ENCODE data around the gene PAQR4. TPM values are rescaled to one million over a fixed set of nuclear protein-coding genes. Genes with fewer than 3 reads are reported as not detected.

PAQR4 gene
- total and polyA plus RNA-seq, 2 of the 13 experiments (the other 11 are each of a cell fraction or from before 2014, with no cell fraction given) = 15.9 to 24.8 TPM

DNA sequence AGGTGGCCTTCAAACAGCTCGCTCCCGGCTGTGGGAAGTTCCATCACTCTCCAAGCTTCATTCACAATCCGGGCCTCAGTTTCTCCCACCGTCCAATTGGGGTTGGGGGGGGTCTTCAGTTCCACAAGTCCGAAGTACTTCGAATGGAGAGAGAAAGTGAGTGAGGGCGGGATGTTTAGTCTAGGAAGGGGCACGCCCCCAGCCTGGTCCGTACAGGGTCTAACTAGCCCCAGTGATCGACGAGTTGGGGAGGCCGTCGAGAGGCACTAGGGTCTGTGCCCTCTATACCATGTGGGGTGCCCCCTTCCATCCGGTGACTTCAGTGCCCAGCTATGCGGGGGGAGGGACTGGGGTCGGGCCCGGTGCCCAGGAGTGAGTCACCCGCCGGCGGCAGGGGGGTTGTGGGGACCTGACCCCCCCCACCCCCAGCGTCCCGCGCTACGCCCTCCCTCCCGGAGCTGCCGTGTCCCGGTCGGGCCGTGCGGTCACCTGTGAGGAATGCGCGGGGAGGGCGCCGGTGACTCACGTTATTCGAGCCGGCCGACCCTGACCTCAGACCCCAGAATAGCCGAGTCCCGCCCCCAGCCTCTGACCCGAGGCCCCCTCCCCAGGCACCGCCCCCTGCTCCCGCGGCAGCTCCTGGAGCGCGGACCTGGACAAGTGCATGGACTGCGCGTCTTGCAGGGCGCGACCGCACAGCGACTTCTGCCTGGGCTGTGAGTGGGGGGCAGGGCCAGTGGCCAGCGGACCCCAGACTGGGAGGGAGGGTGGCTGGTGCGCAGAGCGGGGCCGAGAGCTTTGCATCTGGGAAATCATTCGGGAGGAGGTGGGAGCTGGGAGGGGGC lies 51.7 kb downstream of the PAQR4 start (continued):
- TF ChIP-seq, protein P1, sequence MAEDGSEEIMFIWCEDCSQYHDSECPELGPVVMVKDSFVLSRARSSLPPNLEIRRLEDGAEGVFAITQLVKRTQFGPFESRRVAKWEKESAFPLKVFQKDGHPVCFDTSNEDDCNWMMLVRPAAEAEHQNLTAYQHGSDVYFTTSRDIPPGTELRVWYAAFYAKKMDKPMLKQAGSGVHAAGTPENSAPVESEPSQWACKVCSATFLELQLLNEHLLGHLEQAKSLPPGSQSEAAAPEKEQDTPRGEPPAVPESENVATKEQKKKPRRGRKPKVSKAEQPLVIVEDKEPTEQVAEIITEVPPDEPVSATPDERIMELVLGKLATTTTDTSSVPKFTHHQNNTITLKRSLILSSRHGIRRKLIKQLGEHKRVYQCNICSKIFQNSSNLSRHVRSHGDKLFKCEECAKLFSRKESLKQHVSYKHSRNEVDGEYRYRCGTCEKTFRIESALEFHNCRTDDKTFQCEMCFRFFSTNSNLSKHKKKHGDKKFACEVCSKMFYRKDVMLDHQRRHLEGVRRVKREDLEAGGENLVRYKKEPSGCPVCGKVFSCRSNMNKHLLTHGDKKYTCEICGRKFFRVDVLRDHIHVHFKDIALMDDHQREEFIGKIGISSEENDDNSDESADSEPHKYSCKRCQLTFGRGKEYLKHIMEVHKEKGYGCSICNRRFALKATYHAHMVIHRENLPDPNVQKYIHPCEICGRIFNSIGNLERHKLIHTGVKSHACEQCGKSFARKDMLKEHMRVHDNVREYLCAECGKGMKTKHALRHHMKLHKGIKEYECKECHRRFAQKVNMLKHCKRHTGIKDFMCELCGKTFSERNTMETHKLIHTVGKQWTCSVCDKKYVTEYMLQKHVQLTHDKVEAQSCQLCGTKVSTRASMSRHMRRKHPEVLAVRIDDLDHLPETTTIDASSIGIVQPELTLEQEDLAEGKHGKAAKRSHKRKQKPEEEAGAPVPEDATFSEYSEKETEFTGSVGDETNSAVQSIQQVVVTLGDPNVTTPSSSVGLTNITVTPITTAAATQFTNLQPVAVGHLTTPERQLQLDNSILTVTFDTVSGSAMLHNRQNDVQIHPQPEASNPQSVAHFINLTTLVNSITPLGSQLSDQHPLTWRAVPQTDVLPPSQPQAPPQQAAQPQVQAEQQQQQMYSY (CRISPR knock-in tag; IDR thresholded peaks at IDR 0.05) = peak; percentile 76
- TF ChIP-seq ZNF546 (CRISPR knock-in tag; conservative IDR thresholded peaks at IDR 0.05) (peak; percentile 82; the same call in 1 of the 2 replicates), NR2F1 (CRISPR knock-in tag; IDR thresholded peaks at IDR 0.05) (peak; percentile 88 to 95; a peak in 3 of 4 replicates), ZMAT3 (CRISPR knock-in tag; conservative IDR thresholded peaks at IDR 0.05) (peak; percentile 29), ZFY (CRISPR knock-in tag; IDR thresholded peaks at IDR 0.05) (0 out of 2 replicates have a peak, but pooled peaks have one; percentile 24), NFKBIZ (CRISPR knock-in tag; IDR thresholded peaks at IDR 0.05) (no peak; the same call in 1 of the 2 replicates), ZNF619 (CRISPR knock-in tag; IDR thresholded peaks at IDR 0.05) (peak; percentile 3; the same call in 1 of the 2 replicates), HMG20A (CRISPR knock-in tag; IDR thresholded peaks at IDR 0.05; ENCODE audit: borderline replicate concordance) (peak; percentile 52; the same call in 1 of the 2 replicates)
- TF ChIP-seq, protein P2, sequence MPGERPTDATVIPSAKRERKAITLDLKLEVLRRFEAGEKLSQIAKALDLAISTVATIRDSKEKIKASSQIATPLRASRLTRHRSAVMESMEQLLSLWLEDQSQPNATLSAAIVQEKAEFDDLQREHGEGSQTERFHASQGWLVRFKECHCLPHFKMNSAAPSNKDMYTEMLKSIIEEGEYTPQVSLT (CRISPR knock-in tag; IDR thresholded peaks at IDR 0.05; ENCODE audit: borderline replicate concordance, low read depth) = no peak
- TF ChIP-seq, protein P3, sequence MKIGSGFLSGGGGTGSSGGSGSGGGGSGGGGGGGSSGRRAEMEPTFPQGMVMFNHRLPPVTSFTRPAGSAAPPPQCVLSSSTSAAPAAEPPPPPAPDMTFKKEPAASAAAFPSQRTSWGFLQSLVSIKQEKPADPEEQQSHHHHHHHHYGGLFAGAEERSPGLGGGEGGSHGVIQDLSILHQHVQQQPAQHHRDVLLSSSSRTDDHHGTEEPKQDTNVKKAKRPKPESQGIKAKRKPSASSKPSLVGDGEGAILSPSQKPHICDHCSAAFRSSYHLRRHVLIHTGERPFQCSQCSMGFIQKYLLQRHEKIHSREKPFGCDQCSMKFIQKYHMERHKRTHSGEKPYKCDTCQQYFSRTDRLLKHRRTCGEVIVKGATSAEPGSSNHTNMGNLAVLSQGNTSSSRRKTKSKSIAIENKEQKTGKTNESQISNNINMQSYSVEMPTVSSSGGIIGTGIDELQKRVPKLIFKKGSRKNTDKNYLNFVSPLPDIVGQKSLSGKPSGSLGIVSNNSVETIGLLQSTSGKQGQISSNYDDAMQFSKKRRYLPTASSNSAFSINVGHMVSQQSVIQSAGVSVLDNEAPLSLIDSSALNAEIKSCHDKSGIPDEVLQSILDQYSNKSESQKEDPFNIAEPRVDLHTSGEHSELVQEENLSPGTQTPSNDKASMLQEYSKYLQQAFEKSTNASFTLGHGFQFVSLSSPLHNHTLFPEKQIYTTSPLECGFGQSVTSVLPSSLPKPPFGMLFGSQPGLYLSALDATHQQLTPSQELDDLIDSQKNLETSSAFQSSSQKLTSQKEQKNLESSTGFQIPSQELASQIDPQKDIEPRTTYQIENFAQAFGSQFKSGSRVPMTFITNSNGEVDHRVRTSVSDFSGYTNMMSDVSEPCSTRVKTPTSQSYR (CRISPR knock-in tag; IDR thresholded peaks at IDR 0.05; ENCODE audit: borderline replicate concordance) = peak; percentile 67; the same call in 1 of the 2 replicates
